ENCODE measurements around the gene IMP4.

Gene IMP4

DNA sequence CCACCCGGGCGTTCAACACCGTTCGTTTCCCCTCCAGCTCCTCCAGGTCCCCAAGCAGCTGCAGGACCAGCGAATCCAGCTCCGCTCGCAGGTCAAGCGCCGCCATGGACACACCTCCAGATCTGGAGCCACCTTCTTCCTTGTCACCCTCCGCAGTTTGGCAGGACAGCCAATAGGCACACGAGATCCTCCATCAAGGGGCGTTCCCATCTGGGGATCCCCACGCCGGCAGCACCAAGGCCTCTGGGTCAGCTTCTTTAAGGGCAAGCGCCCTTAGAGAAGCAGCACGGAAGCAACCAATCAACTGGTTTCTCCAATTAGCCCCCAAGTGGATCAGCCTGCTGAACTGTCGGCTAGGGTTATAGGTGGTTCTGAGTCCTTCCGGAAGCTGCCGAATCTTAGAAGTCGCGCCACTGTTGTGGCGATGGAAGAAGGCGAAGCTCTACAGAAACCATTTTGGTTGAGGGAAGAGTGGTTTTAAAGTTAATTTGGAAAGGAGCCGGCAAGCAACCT is 621 bp upstream of the IMP4 start:
- TF ChIP-seq, protein P1, sequence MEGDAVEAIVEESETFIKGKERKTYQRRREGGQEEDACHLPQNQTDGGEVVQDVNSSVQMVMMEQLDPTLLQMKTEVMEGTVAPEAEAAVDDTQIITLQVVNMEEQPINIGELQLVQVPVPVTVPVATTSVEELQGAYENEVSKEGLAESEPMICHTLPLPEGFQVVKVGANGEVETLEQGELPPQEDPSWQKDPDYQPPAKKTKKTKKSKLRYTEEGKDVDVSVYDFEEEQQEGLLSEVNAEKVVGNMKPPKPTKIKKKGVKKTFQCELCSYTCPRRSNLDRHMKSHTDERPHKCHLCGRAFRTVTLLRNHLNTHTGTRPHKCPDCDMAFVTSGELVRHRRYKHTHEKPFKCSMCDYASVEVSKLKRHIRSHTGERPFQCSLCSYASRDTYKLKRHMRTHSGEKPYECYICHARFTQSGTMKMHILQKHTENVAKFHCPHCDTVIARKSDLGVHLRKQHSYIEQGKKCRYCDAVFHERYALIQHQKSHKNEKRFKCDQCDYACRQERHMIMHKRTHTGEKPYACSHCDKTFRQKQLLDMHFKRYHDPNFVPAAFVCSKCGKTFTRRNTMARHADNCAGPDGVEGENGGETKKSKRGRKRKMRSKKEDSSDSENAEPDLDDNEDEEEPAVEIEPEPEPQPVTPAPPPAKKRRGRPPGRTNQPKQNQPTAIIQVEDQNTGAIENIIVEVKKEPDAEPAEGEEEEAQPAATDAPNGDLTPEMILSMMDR (conservative IDR thresholded peaks at IDR 0.05; ENCODE audit: low read depth, low read length) = no peak
- Histone ChIP-seq H3K36me3 (ENCODE audit: insufficient read depth) (no peaks in the 10 kb centered on the region; the same call in 1 of the 2 replicates), H2AFZ (ENCODE audit: low read depth) (peak overlapping the region; percentile 90)

DNA sequence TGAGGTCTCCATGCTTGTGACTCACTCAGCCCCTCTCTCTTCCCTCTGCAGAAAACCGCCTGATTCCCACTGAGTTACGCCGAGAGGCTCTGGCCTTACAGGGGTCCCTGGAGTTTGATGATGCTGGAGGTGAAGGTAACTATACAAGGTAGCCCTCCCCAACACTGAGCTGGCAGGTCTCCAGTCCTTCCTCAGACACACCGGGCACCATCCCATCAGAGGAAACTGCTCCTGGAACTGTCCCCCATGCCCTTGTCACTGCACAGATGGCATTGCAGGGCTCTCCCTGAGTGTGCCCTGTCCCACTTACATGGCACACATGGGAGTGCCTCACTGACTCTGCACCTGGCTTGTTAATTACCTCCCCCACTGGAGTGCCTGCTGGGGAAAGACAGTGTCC is 1.9 kb downstream of the IMP4 start:
- Histone ChIP-seq H2AFZ (ENCODE audit: low read depth) (no peak overlapping the region), H3K27me3 (ENCODE audit: insufficient read depth, low read depth) (no peaks in the 10 kb centered on the region), H3K27ac (no peak overlapping the region), H3K36me3 (ENCODE audit: insufficient read depth) (no peaks in the 10 kb centered on the region; the same call in 1 of the 2 replicates), H4K20me1 (ENCODE audit: insufficient read depth) (no peaks in the 10 kb centered on the region), H3K9ac (no peak overlapping the region), H3K79me2 (ENCODE audit: insufficient read depth, low read depth) (peaks cover 14% of the 10 kb centered on the region), H3K4me3 (IDR thresholded peaks at IDR 0.05; ENCODE audit: insufficient read depth, low read depth, low read length) (no peak overlapping the region), H3K4me2 (no peak overlapping the region), H3K4me1 (ENCODE audit: low read depth, poor library complexity, severe bottlenecking) (peaks cover 7% of the 10 kb centered on the region)
- TF ChIP-seq, protein P1 (conservative IDR thresholded peaks at IDR 0.05; ENCODE audit: low read depth, low read length) = no peak

More for the DNA sequence above, 621 bp upstream of the IMP4 start:
- H3K4me3 ChIP-seq (IDR thresholded peaks at IDR 0.05; ENCODE audit: insufficient read depth, low read depth, low read length) = peak overlapping the region; percentile 31
- peaks cover 14% of the 10 kb centered on the region for H3K79me2 ChIP-seq (ENCODE audit: insufficient read depth, low read depth)
- H3K27ac ChIP-seq = peak overlapping the region; percentile 70
- peaks cover 7% of the 10 kb centered on the region for H3K4me1 ChIP-seq (ENCODE audit: low read depth, poor library complexity, severe bottlenecking)
- peak overlapping the region; percentile 79; the same call in 1 of the 2 replicates for H3K9ac ChIP-seq
- no peaks in the 10 kb centered on the region for H4K20me1 ChIP-seq (ENCODE audit: insufficient read depth)
- peak overlapping the region; percentile 63 for H3K4me2 ChIP-seq
- H3K27me3 ChIP-seq (ENCODE audit: insufficient read depth, low read depth) = no peaks in the 10 kb centered on the region

DNA sequence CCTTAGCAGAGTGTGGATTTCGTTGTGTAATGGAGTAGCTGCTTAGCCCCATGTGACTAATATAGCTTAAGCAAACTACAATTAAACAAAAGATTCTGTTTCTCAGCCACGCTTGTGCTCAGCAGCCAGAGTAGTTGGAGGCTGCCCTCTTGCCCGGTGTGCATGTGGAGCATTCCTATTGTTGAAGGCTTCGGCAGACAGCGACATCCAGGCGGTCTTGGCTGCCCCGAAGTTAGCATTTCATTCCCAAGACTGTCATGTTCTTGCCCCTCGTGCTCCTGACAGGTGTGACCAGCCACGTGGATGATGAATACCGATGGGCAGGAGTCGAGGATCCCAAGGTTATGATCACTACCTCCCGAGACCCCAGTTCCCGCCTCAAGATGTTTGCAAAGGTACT is 2.4 kb downstream of the IMP4 start:
- Histone ChIP-seq H2AFZ (ENCODE audit: low read depth) (no peak overlapping the region), H3K36me3 (ENCODE audit: insufficient read depth) (no peaks in the 10 kb centered on the region; the same call in 1 of the 2 replicates), H3K4me2 (no peak overlapping the region), H3K4me3 (IDR thresholded peaks at IDR 0.05; ENCODE audit: insufficient read depth, low read depth, low read length) (no peak overlapping the region), H3K79me2 (ENCODE audit: insufficient read depth, low read depth) (peaks cover 14% of the 10 kb centered on the region), H3K27me3 (ENCODE audit: insufficient read depth, low read depth) (no peaks in the 10 kb centered on the region), H3K9ac (no peak overlapping the region), H3K4me1 (ENCODE audit: low read depth, poor library complexity, severe bottlenecking) (peaks cover 7% of the 10 kb centered on the region), H4K20me1 (ENCODE audit: insufficient read depth) (no peaks in the 10 kb centered on the region), H3K27ac (no peak overlapping the region)
- TF ChIP-seq, protein P1 (conservative IDR thresholded peaks at IDR 0.05; ENCODE audit: low read depth, low read length) = no peak

DNA sequence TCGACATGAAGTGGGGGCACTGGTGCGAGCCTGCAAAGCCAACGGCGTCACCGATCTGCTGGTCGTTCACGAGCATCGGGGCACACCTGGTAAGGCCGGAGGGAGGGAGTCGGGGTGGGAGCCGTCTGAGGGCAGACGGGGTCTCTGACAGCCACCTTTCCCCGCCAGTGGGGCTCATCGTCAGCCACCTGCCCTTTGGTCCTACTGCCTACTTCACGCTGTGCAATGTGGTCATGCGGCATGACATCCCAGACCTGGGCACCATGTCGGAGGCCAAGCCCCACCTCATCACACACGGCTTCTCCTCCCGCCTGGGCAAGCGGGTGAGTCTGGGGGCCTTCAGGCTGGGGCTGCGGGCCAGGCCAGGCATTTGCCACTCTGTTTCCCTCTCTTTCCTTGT is 2.9 kb downstream of the IMP4 start:
- Histone ChIP-seq H2AFZ (ENCODE audit: low read depth) (no peak overlapping the region), H3K36me3 (ENCODE audit: insufficient read depth) (no peaks in the 10 kb centered on the region; the same call in 1 of the 2 replicates), H3K9ac (no peak overlapping the region), H3K27me3 (ENCODE audit: insufficient read depth, low read depth) (no peaks in the 10 kb centered on the region), H3K4me1 (ENCODE audit: low read depth, poor library complexity, severe bottlenecking) (peaks cover 7% of the 10 kb centered on the region), H3K79me2 (ENCODE audit: insufficient read depth, low read depth) (peaks cover 14% of the 10 kb centered on the region), H4K20me1 (ENCODE audit: insufficient read depth) (no peaks in the 10 kb centered on the region), H3K27ac (no peak overlapping the region), H3K4me3 (IDR thresholded peaks at IDR 0.05; ENCODE audit: insufficient read depth, low read depth, low read length) (no peak overlapping the region), H3K4me2 (no peak overlapping the region)
- TF ChIP-seq, protein P1 (conservative IDR thresholded peaks at IDR 0.05; ENCODE audit: low read depth, low read length) = no peak
